Loucy (cell line): ENCODE results near the gene PLEKHD1.

Experiments
- H2AFZ ChIP-seq: fragments of 200-600 bp; sonication (generic); 2 replicates; pipeline ENCODE4 v1.6.0; 2016; ENCODE audit warnings: antibody characterized with exemption, mild to moderate bottlenecking, low read length, moderate library complexity
- H3F3A ChIP-seq: fragments of 200-600 bp; 2 replicates; pipeline ENCODE4 v1.6.0; 2016; ENCODE audit warnings: antibody characterized with exemption, low read depth, mild to moderate bottlenecking
- H3K27me3 ChIP-seq: fragments of 200-600 bp; sonication (generic); 2 replicates; pipeline ENCODE4 v1.6.1; 2014; ENCODE audit warnings: low read length, mild to moderate bottlenecking; ENCODE audit not compliant: insufficient read depth, poor library complexity, severe bottlenecking
- H3K36me3 ChIP-seq: fragments of 200-600 bp; sonication (generic); 2 replicates; pipeline ENCODE4 v1.6.1; 2016; ENCODE audit warnings: low read length; ENCODE audit not compliant: insufficient read depth
- H3K4me1 ChIP-seq: fragments of 200-600 bp; sonication (generic); 2 replicates; pipeline ENCODE4 v1.5.1; 2014; ENCODE audit warnings: low read length, mild to moderate bottlenecking; ENCODE audit not compliant: insufficient read depth, poor library complexity, severe bottlenecking
- H3K4me2 ChIP-seq: fragments of 200-600 bp; sonication (generic); 2 replicates; pipeline ENCODE4 v1.6.0; 2014; ENCODE audit warnings: antibody characterized with exemption, low read length, low read depth, mild to moderate bottlenecking; ENCODE audit not compliant: poor library complexity, severe bottlenecking
- H3K4me3 ChIP-seq: fragments of 200-600 bp; sonication (generic); 2 replicates; pipeline ENCODE4 v1.5.1; 2014; ENCODE audit warnings: low read length, mild to moderate bottlenecking, mixed read lengths; ENCODE audit not compliant: poor library complexity, severe bottlenecking
- H3K79me2 ChIP-seq: fragments of 200-600 bp; sonication (generic); 2 replicates; pipeline ENCODE4 v1.6.1; 2014; ENCODE audit warnings: low read length; ENCODE audit not compliant: insufficient read depth
- H3K9ac ChIP-seq: fragments of 200-600 bp; sonication (generic); 2 replicates; pipeline ENCODE4 v1.6.0; 2014; ENCODE audit warnings: mild to moderate bottlenecking, low read depth, low read length, moderate library complexity; ENCODE audit not compliant: poor library complexity, severe bottlenecking
- H3K9me2 ChIP-seq: fragments of 200-600 bp; sonication (generic); replicated peaks from 2 replicates; pipeline ENCODE4 v1.6.1; 2016; ENCODE audit warnings: low read depth, low read length, mixed read lengths
- H3K9me3 ChIP-seq: fragments of 200-600 bp; sonication (generic); 2 replicates; pipeline ENCODE4 v1.6.1; 2014; ENCODE audit warnings: mild to moderate bottlenecking, antibody characterized with exemption, low read length, low read depth; ENCODE audit not compliant: insufficient read depth
- H4K20me1 ChIP-seq: fragments of 200-600 bp; sonication (generic); 2 replicates; pipeline ENCODE4 v1.6.0; 2014; ENCODE audit warnings: antibody characterized with exemption, low read length, mild to moderate bottlenecking; ENCODE audit not compliant: insufficient read depth, poor library complexity, severe bottlenecking
- CTCF ChIP-seq: fragments of 200-600 bp; sonication (generic); conservative IDR thresholded peaks from 2 replicates; pipeline ENCODE4 v1.5.1; 2014; ENCODE audit warnings: mild to moderate bottlenecking, antibody characterized with exemption, low read length
- EZH2phosphoT487 ChIP-seq: fragments of 200-600 bp; IDR thresholded peaks from 2 replicates; pipeline ENCODE4 v1.6.1; 2018; ENCODE audit warnings: antibody characterized with exemption, mild to moderate bottlenecking, moderate library complexity, borderline replicate concordance

The PLEKHD1 gene

DNA sequence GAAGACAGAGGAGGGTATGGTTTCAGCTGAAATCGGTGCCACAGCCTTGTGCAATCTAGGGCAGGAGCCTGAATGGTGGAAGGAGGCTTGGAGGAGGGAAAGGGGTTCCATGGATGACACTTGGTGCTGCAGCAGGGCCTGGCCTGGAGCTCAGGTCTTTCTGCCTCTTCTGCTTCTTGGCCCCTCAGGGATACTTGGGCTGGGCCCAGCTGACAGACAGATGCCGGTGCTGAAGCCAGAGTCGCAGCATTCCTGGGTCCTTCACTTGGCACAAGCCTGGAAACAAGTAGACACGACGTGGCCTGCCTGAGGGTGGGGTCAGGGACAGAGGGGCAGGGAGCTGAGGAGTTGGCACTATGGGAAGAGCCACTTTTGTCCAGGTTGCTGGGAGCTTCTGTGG lies 4.4 kb upstream of the PLEKHD1 start:
- Histone ChIP-seq H3K9ac (no peak overlapping the region), H3K9me3 (no peaks in the 10 kb centered on the region), H2AFZ (no peak overlapping the region), H3K36me3 (no peaks in the 10 kb centered on the region), H3K27me3 (no peaks in the 10 kb centered on the region), H3K79me2 (no peaks in the 10 kb centered on the region), H4K20me1 (no peaks in the 10 kb centered on the region), H3K4me3 (no peak overlapping the region), H3K4me1 (peaks cover 4% of the 10 kb centered on the region), H3K9me2 (no peaks in the 10 kb centered on the region), H3K4me2 (no peak overlapping the region), H3F3A (no peaks in the 10 kb centered on the region)
- TF ChIP-seq EZH2phosphoT487 (no peak), CTCF (no peak)

DNA sequence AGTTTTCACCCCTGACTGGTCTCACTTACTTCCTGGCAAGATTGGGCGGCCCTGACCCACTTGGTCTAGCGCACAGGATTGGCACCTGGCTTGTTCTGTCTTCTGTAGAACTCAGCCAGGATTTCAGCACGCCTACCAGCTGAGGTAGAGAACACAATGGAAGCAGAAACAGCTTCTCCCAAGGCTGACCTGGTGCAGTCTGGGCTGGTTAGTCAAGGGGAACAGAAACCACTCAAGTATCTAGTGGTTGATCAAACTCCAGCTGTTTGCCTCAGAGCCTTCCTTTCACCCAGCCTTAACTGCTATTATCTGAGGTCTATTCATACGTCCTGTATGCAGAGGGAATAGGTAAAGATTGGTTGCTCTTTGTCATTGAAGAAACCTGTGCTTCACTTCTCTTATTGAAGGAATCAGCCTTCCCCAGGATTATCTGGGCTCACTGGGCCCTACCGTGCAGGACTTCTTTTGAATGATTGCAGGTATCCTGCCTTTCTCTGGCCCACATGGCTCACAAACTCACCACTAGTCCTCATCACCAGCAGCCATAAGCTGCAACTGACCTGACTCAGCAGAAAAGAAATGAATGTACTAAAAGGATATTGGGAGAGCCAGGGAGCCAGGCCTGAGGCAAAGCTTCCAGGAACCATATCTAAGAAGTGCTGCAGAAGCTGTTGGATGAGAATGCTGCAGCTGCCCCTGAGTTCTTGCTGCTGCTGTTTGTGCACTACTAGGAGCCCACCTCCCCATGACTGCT lies 2.5 kb upstream of the PLEKHD1 start:
- no peaks in the 10 kb centered on the region for H3K27me3 ChIP-seq
- no peaks in the 10 kb centered on the region for H4K20me1 ChIP-seq
- no peak overlapping the region for H3K9ac ChIP-seq
- no peak overlapping the region for H3K4me2 ChIP-seq
- no peaks in the 10 kb centered on the region for H3K9me2 ChIP-seq
- no peaks in the 10 kb centered on the region for H3K79me2 ChIP-seq
- TF ChIP-seq CTCF (no peak), EZH2phosphoT487 (no peak)
- H3K36me3 ChIP-seq: no peaks in the 10 kb centered on the region
- H3K4me1 ChIP-seq: peaks cover 4% of the 10 kb centered on the region
- no peak overlapping the region for H2AFZ ChIP-seq
- H3K4me3 ChIP-seq: no peak overlapping the region
- no peaks in the 10 kb centered on the region for H3K9me3 ChIP-seq
- H3F3A ChIP-seq: no peaks in the 10 kb centered on the region

DNA sequence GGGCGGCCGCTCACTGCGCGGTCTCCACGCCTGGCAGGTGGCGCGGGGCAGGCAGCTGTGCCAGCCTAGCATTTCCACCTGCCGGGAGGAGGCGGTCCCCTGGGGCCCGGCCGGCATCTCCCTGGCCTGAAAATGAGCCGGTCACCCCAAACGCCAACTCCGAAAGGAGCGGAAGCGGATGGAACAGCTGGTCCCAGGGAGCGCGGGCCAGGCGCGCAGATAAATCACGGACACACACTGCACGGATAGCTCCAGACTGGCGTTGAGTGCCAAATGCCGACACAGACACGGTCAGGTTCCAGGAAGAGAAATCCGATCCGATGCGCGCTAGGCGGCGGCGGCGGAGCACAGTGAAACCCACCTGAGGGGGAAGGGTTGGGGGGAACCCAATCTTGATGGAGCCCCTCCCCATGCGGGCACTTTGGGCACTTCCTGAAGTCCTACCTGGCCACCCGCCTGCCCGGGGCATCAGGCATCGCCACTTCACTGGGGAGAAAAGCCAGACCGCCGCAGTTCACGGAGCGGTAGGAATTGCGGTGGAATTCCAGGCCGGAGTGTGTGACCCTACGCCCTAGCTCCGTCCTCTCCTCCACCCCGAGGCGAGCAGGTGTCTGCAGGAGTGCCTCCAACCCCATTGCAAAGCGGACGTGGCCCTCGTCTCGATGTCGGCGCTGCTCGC lies 624 bp upstream of the PLEKHD1 start:
- Histone ChIP-seq H3K27me3 (no peaks in the 10 kb centered on the region), H4K20me1 (no peaks in the 10 kb centered on the region), H3K9me2 (no peaks in the 10 kb centered on the region), H3K4me1 (peaks cover 4% of the 10 kb centered on the region), H3K4me2 (no peak overlapping the region), H3K4me3 (no peak overlapping the region), H3K9me3 (no peaks in the 10 kb centered on the region), H3F3A (no peaks in the 10 kb centered on the region), H3K36me3 (no peaks in the 10 kb centered on the region), H2AFZ (no peak overlapping the region), H3K9ac (no peak overlapping the region), H3K79me2 (no peaks in the 10 kb centered on the region)
- no peak for TF ChIP-seq CTCF
- TF ChIP-seq EZH2phosphoT487: no peak
